CD4-positive, alpha-beta memory T cell (primary cell): Measurements from ENCODE around the gene SETD7. TPM values are rescaled to one million over a fixed set of nuclear protein-coding genes. Genes with fewer than 3 reads are reported as not detected.

Source experiments
- CTCF ChIA-PET: fragments of 350-600 bp; sonication (Branson Sonifier 250); formaldehyde crosslinking; loops from one replicate; lab custom pipeline; 2021; ENCODE audit warnings: inconsistent platforms; ENCODE audit not compliant: partially characterized antibody; lab: Charles Lee
- POLR2A ChIA-PET: fragments of 350-600 bp; sonication (Branson Sonifier 250); formaldehyde crosslinking; loops from one replicate; lab custom pipeline; 2021; ENCODE audit not compliant: partially characterized antibody; lab: Charles Lee
- DNase-seq, 5 donors: peaks; one replicate each; pipeline versions ENCODE4 v3.0.0 to v3.0.0-alpha.2; 2020 to 2022; ENCODE audit warnings: mixed read lengths in 1 of 5
- H3K27ac ChIP-seq: one replicate; pipeline ENCODE4 v1.7.0; 2013; ENCODE audit warnings: low read depth, low read length
- H3K27me3 ChIP-seq: 2 replicates; pipeline ENCODE4 v1.7.0; 2013; ENCODE audit warnings: mild to moderate bottlenecking, low read length, moderate library complexity; ENCODE audit not compliant: insufficient read depth
- H3K36me3 ChIP-seq: 2 replicates; pipeline ENCODE4 v1.7.0; 2013; ENCODE audit warnings: mild to moderate bottlenecking, low read length, moderate library complexity; ENCODE audit not compliant: insufficient read depth
- H3K4me1 ChIP-seq: 2 replicates; pipeline ENCODE4 v1.7.0; 2013; ENCODE audit warnings: mild to moderate bottlenecking, low read length, moderate library complexity; ENCODE audit not compliant: insufficient read depth
- H3K4me3 ChIP-seq, 2 donors: one replicate each; pipeline ENCODE4 v1.7.0; 2013; ENCODE audit warnings: low read length in 2 of 2, mild to moderate bottlenecking in 1 of 2
- H3K9me3 ChIP-seq, 2 donors: one replicate each; pipeline ENCODE4 v1.7.0; 2013; ENCODE audit warnings: low read length in 2 of 2, control low read depth in 1 of 2; ENCODE audit not compliant: control insufficient read depth in 1 of 2
- H3K27ac Mint-ChIP-seq, 7 donors: one replicate each; pipeline ENCODE4 v1.8.0; 2020 to 2021; ENCODE audit warnings: mixed read lengths in 7 of 7, mild to moderate bottlenecking in 6 of 7, inconsistent platforms in 3 of 7, moderate library complexity in 3 of 7
- H3K27me3 Mint-ChIP-seq, 2 donors: one replicate each; pipeline ENCODE4 v1.8.0; 2020 to 2021; ENCODE audit warnings: mixed read lengths in 2 of 2
- H3K36me3 Mint-ChIP-seq, 2 donors: one replicate each; pipeline ENCODE4 v1.8.0; 2020 to 2021; ENCODE audit warnings: mixed read lengths in 2 of 2, inconsistent platforms in 1 of 2, mild to moderate bottlenecking in 1 of 2
- H3K4me1 Mint-ChIP-seq, 4 donors: one replicate each; pipeline ENCODE4 v1.8.0; 2020 to 2021; ENCODE audit warnings: mixed read lengths in 4 of 4, mild to moderate bottlenecking in 1 of 4
- H3K4me3 Mint-ChIP-seq, 8 donors: one replicate each; pipeline ENCODE4 v1.8.0; 2020 to 2021; ENCODE audit warnings: mixed read lengths in 8 of 8, mild to moderate bottlenecking in 7 of 8, moderate library complexity in 6 of 8, inconsistent platforms in 3 of 8
- H3K9me3 Mint-ChIP-seq, 8 donors: one replicate each; pipeline ENCODE4 v1.8.0; 2020 to 2021; ENCODE audit warnings: mixed read lengths in 8 of 8, mild to moderate bottlenecking in 5 of 8, inconsistent platforms in 3 of 8, moderate library complexity in 1 of 8
- intact Hi-C: fragments of 100-400 bp; cut with micrococcal nuclease; formaldehyde crosslinking; loops from one replicate; pipeline ENCODE4 v1.15.1; 2023
- polyA plus RNA-seq, 2 donors: library from polyadenylated mRNA; unstranded; fragments of 300-500 nt; fragmentation: Illumina TruSeq; gene quantifications; one replicate each; pipeline ENCODE4 v1.2.3, GENCODE V29; 2021
- total RNA-seq, 2 experiments: library from RNA; stranded (reverse); gene quantifications; one replicate each; pipeline ENCODE4 v1.2.3, GENCODE V29; 2021

The SETD7 gene
- total and polyA plus RNA-seq, 4 experiments from 2014 or later: 3.9 to 14.6 (median 9.7) TPM

DNA sequence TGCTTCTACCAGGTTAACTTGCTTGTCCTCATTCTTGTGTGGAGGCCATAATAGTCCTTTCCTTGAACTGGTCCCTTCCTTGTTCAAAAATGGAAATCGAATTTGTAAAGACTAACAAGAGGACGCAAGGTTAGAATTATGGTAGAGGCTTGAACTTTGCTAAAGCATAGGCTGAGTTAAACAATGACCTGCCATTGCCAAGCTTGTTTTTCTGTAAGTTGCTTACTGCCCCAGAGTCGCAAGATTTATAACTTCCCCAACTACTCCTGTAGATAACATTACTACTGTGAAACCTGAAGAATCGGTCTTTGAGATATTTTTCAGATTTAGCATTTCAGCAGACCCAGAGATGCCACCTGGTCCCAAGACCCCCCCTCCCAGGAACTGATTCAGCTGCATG lies 56.8 kb downstream of the SETD7 start:
- H3K27ac ChIP-seq: no peak overlapping the region
- no peaks in the 10 kb centered on the region for H3K27me3 ChIP-seq
- intact Hi-C loops: no loop called here
- Mint-ChIP-seq H3K9me3 (peaks cover 0 to 4% (median under 1%) of the 10 kb centered on the region in 8 donors), H3K4me1 (peaks cover 0 to 4% (median under 1%) of the 10 kb centered on the region in 4 donors), H3K27me3 (no peaks in the 10 kb centered on the region), H3K27ac (peak overlapping the region in 2 of 7 donors; percentile 23 to 38), H3K4me3 (no peak overlapping the region), H3K36me3 (peaks cover 7 to 11% of the 10 kb centered on the region in 2 donors)
- H3K9me3 ChIP-seq: no peaks in the 10 kb centered on the region
- H3K36me3 ChIP-seq: no peaks in the 10 kb centered on the region
- no peak overlapping the region for H3K4me3 ChIP-seq
- H3K4me1 ChIP-seq: no peaks in the 10 kb centered on the region
- POLR2A ChIA-PET: no interaction called here
- DNase-seq: no peak
- CTCF ChIA-PET: interaction anchor here (3.9 kb wide), 1 partner anchor 153 kb away, joined by 31 read pairs; no protein-coding TSS in a partner anchor

DNA sequence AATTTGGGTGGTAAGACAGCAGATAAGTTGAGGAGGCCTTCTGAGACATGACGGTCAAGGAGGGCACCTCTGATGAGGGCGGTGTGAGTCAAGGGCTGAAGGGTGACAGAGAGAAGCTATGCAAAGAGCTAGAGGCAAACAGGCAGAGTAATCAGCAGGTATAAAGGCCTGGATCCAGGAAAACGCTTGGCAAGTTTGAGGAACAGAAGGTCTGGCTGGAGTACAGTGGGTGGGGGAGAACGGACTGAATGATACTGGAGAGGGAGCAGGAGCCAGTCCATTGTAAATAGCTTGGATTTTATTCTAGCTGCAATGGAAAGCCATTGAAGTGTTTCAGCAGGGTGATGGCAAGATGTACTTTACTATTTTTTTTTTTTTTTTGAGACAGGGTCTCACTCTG lies 62.8 kb downstream of the SETD7 start:
- Histone ChIP-seq H3K4me3 (no peak overlapping the region), H3K4me1 (no peaks in the 10 kb centered on the region), H3K27ac (no peak overlapping the region), H3K27me3 (no peaks in the 10 kb centered on the region), H3K9me3 (no peaks in the 10 kb centered on the region), H3K36me3 (no peaks in the 10 kb centered on the region)
- Mint-ChIP-seq H3K27ac (no peak overlapping the region), H3K4me1 (no peaks in the 10 kb centered on the region), H3K9me3 (no peaks in the 10 kb centered on the region), H3K27me3 (peaks cover 0 to 1% of the 10 kb centered on the region in 2 donors), H3K4me3 (no peak overlapping the region), H3K36me3 (no peaks in the 10 kb centered on the region)
- DNase-seq: no peak
- POLR2A ChIA-PET: no interaction called here
- intact Hi-C loops: no loop called here
- CTCF ChIA-PET: interaction anchor here (0.8 to 1.6 kb wide), 3 partner anchors 25 to 321 kb away, joined by 3 to 4 read pairs (median 3); no protein-coding TSS in a partner anchor

DNA sequence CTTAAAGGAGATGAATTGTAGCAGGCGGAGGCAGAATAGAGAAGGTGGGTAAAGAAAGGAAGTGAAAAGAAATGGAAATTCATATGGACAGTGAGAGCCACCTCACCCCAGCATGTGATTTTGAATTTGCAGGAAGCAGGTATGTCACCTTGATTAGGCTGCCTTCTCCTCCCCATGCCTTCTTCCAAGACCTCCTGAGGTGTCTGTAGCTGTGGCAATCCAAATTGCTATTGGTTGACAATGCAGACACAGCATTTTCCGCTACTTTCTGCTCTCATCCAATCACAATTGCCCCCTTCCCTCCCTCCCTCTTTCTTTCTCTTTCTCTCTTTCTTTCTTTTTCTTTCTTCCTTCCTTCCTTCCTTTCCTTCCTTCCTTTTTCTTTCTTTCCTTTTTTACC lies 63.6 kb downstream of the SETD7 start:
- Histone ChIP-seq H3K4me1 (no peaks in the 10 kb centered on the region), H3K4me3 (no peak overlapping the region), H3K36me3 (no peaks in the 10 kb centered on the region), H3K27ac (no peak overlapping the region), H3K27me3 (no peaks in the 10 kb centered on the region), H3K9me3 (no peaks in the 10 kb centered on the region)
- intact Hi-C loops: no loop called here
- ChIA-PET POLR2A (no interaction called here), CTCF (interaction anchor here (1.0 to 1.6 kb wide), 2 partner anchors 25 to 38 kb away, joined by 3 to 4 read pairs; no protein-coding TSS in a partner anchor)
- Mint-ChIP-seq H3K27me3 (peaks cover 0 to 1% of the 10 kb centered on the region in 2 donors), H3K36me3 (no peaks in the 10 kb centered on the region), H3K4me3 (no peak overlapping the region), H3K27ac (peak overlapping the region in 1 of 7 donors; percentile 65), H3K4me1 (no peaks in the 10 kb centered on the region), H3K9me3 (no peaks in the 10 kb centered on the region)
- no peak for DNase-seq

DNA sequence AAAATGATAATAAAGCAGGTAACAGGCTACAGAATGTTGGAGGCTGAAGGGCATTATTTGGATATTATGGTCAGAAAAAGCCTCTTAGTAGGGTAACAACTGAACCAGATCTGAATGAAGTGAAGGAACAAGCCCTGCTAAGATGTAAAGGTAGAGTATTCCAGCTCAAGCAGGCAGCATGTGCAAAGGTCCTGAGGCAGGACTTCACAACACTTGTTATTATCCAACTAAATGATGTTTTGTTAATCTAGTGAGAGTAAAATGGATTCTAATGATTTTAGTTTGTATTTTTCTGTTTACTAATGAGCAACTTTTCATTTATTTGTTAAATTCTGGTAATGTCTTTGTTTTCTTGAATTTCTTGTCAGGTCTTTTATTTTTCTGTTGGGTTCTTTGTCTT lies 66.4 kb downstream of the SETD7 start:
- Mint-ChIP-seq H3K27me3 (peaks cover 0 to 1% of the 10 kb centered on the region in 2 donors), H3K4me3 (no peak overlapping the region), H3K9me3 (no peaks in the 10 kb centered on the region), H3K4me1 (no peaks in the 10 kb centered on the region), H3K27ac (no peak overlapping the region), H3K36me3 (no peaks in the 10 kb centered on the region)
- DNase-seq: no peak
- no peak overlapping the region for H3K4me3 ChIP-seq
- ChIA-PET CTCF (no interaction called here), POLR2A (no interaction called here)
- H3K4me1 ChIP-seq: no peaks in the 10 kb centered on the region
- no peaks in the 10 kb centered on the region for H3K36me3 ChIP-seq
- H3K27ac ChIP-seq: no peak overlapping the region
- H3K9me3 ChIP-seq: no peaks in the 10 kb centered on the region
- intact Hi-C loops: no loop called here
- H3K27me3 ChIP-seq: no peaks in the 10 kb centered on the region

DNA sequence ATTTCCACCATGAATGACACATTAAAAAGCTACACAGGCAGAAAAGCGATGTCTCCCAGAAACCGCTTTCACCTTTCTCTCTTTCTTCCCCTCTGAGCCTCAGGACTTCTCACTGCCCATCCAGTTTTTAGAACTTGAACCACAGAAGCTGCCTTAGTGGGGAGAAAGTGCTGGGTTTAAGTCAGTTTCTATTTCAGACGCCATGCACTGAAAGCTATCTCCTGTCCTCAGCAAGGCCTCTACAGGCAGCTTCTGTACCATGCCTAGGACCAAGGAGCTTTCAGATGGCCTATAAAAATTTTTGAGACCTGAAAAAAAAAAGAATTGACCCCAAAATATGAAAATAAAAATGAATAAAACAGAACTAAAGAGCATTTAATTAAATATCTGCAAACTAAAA lies 67.6 kb downstream of the SETD7 start:
- peak overlapping the region in 1 of 7 donors; percentile 70 for H3K27ac Mint-ChIP-seq
- peaks cover 0 to 1% of the 10 kb centered on the region in 2 donors for H3K27me3 Mint-ChIP-seq
- ChIA-PET CTCF (interaction anchor here (0.9 kb wide), 1 partner anchor 9 kb away, joined by 4 read pairs; no protein-coding TSS in a partner anchor), POLR2A (no interaction called here)
- H3K9me3 ChIP-seq: no peaks in the 10 kb centered on the region
- no peaks in the 10 kb centered on the region for H3K9me3 Mint-ChIP-seq
- H3K27me3 ChIP-seq: no peaks in the 10 kb centered on the region
- DNase-seq: no peak
- no peaks in the 10 kb centered on the region for H3K36me3 ChIP-seq
- no peak overlapping the region for H3K4me3 Mint-ChIP-seq
- H3K4me1 Mint-ChIP-seq: no peaks in the 10 kb centered on the region
- no peaks in the 10 kb centered on the region for H3K36me3 Mint-ChIP-seq
- no peaks in the 10 kb centered on the region for H3K4me1 ChIP-seq
- intact Hi-C loops: no loop called here
- H3K27ac ChIP-seq: no peak overlapping the region
- H3K4me3 ChIP-seq: no peak overlapping the region

DNA sequence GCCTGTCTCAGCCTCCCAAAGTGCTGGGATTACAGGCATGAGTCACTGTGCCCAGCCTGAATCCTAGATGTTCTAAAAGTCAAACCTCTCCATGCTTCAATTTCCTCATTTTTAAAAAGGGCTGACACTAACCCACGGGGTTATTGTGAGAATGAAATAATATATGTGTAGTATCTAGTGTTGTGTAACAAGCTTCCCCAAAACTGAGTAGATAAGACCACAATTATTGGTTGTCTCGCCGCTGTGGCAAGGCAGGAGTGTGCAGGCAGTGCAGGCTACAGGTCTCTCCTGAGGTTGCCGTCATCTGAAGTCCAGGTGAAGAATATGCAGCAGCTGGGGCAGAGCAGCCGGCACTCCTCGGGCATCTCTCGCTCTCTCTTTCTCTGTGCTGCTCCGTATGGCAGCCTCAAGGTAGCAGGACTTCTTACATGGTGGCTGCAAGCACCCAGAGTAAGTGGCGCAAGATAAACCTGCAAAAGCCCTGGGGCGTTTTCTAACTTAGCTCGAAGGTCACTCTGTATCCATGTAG lies 71.2 kb downstream of the SETD7 start:
- ChIA-PET CTCF (interaction anchor here (1.3 kb wide), 1 partner anchor 9 kb away, joined by 3 read pairs; no protein-coding TSS in a partner anchor), POLR2A (no interaction called here)
- H3K27ac ChIP-seq: no peak overlapping the region
- Mint-ChIP-seq H3K4me1 (no peaks in the 10 kb centered on the region), H3K36me3 (no peaks in the 10 kb centered on the region), H3K27ac (no peak overlapping the region), H3K9me3 (no peaks in the 10 kb centered on the region), H3K27me3 (no peaks in the 10 kb centered on the region), H3K4me3 (no peak overlapping the region)
- no peak for DNase-seq
- H3K9me3 ChIP-seq: no peaks in the 10 kb centered on the region
- no peaks in the 10 kb centered on the region for H3K27me3 ChIP-seq
- H3K4me3 ChIP-seq: no peak overlapping the region
- intact Hi-C loops: no loop called here
- no peaks in the 10 kb centered on the region for H3K4me1 ChIP-seq
- no peaks in the 10 kb centered on the region for H3K36me3 ChIP-seq

DNA sequence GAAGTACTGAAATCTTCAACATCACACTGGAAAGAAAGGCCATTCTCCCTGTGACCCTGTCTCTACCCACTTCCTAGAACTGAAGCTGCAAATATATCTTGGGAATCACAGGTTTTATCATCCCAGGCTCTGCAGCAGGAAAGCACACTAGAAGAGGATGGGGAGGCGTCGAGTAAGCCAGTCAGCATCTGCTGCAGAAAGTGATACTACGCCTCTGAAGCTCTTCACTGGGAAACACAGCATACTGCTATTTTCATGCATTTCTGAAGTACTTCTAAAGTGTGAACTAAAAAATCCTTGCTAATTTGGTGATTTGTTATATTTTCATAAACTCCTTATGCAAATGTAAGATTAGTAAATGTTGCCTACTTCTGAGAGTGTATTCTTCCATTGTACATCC lies 73.0 kb downstream of the SETD7 start:
- no peaks in the 10 kb centered on the region for H3K9me3 Mint-ChIP-seq
- intact Hi-C loops: no loop called here
- no peaks in the 10 kb centered on the region for H3K27me3 ChIP-seq
- H3K4me1 Mint-ChIP-seq: peaks cover 0 to 2% (median 0%) of the 10 kb centered on the region in 4 donors
- H3K36me3 Mint-ChIP-seq: peaks cover 0 to 8% of the 10 kb centered on the region in 2 donors
- no peaks in the 10 kb centered on the region for H3K36me3 ChIP-seq
- no peak for DNase-seq
- H3K27ac ChIP-seq: no peak overlapping the region
- no peaks in the 10 kb centered on the region for H3K9me3 ChIP-seq
- no peak overlapping the region for H3K4me3 ChIP-seq
- CTCF ChIA-PET: no interaction called here
- H3K4me1 ChIP-seq: no peaks in the 10 kb centered on the region
- H3K4me3 Mint-ChIP-seq: no peak overlapping the region
- H3K27me3 Mint-ChIP-seq: no peaks in the 10 kb centered on the region
- no peak overlapping the region for H3K27ac Mint-ChIP-seq
- POLR2A ChIA-PET: no interaction called here
